GM18873 (cell line): ENCODE results near the gene SNU13.
"Not testable (repeated sequence)": the region's sequence is repeated elsewhere in the genome, so short reads cannot be mapped to it uniquely, and the experiment has no call there.

Experiments used
- ATAC-seq: cut with Tn5 transposase; IDR thresholded peaks from one replicate; pipeline ENCODE4 v1.9.1; 2021; ENCODE audit warnings: mild to moderate bottlenecking, moderate library complexity, moderate number of reproducible peaks; ENCODE audit not compliant: unreplicated experiment, low FRiP score

The SNU13 gene

DNA sequence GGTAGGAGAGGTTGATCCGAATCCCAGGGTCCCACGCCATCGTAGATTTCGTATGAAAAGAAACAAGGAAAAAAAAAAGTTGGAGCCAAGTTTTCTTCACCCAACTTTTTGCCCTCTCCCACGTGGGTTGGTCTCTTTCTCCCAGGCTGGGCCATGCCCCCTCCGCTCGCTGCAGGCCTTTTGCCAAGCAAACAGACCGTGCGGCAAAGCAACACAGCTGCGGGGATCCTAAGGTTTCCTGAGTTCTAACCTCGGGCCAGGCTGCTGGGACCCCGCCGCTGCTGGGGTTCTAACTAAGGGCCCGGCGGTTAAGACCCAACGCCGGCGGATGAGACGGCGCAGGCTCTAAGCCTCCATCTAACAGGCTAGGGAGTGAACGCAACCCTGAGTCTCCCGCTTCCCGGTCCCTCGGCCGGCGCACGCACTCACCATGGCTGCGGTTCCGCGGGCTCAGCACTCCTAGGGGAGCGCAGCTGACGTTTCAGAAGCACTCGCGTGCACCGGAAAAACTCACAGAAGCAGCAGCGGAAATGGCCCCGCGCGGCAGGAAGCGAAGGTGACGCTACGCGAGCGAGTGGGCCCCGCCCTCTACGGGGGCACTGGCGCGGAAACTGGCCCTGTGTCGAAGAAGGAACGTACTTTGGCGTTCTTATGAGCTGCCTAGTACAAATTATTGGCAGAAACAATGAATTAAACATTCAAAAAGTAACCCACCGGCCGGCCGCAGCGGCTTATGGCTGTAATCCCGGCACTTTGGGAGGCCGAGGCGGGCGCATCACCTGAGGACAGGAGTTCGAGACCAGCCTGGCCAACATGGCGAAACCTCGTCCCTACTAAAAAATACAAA lies at the start of gene SNU13:
Gene SNU13 (minus strand): TSS at position 503 of the 847 bp plus-strand sequence. CDS start 71 bp downstream, at position 432.
- ATAC-seq, result peak; percentile 75

- not testable (repeated sequence) for ATAC-seq
These were observed 44.6 kb upstream of the SNU13 start for GRCh38 chr22:41733241-41733640.

DNA sequence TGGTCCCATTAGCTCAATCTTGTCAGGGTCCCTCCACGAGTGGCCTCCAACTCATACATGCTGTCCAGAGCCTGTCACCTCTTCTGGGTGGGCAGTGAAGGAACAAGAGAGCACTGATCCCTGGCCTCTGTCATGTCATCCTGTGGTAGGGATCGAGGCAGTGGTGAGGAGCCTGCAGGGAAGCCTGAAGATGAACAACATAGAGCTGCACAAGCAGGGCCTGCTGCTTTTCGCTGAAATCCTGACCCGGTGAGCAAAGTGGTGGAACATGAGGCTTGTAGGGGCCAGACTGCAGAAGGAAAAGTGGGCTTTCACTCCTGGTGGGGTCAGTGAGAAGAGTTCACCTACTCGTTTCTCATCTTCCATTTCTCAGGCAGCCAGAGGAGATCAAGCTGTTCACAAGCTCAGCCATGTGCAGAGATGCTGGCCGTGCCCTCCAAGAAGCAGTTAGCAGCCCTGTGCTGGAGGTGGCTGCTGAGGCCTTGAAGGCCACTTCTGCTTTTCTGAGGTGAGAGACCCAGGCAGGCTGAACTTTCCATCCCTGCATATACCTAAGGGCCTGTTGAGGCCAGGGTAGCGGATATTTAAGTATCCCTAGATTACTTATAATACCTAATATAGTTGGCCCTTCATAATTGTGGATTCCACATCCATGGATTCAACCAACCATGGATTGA lies 43.6 kb upstream of the SNU13 start:
- no peak for ATAC-seq

- ATAC-seq, result no peak
These were observed 42.9 kb upstream of the SNU13 start for GRCh38 chr22:41731609-41732008.

DNA sequence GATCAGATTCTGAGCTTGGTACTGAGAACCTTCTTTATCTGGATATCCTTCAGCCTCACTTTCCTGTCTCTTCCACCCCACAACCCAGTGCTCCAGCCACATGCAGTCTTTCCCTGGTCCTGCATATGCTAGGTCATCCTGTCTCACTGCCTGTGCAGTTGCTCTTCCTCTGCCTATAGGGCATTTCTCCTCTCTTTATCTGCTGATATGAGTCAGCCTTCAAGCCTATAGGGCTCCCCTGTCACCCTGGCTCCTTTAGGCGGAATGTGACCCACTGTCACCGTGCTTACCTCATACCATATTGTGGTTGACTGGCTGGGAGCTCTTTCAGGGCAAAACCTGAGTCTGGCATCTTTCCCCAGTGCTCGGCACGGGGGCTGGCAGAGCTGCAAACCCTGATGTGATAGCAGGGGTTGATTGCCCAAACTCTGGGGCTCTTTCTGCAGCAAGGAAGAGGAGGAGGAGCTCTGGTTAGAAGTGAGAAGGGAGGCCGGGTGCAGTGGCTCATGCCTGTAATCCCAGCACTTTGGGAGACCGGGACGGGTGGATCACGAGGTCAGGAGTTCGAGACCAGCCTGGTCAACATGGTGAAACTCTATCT lies 36.9 kb upstream of the SNU13 start:
- ATAC-seq, result no peak

- no peak for ATAC-seq
These were observed 33.8 kb upstream of the SNU13 start for GRCh38 chr22:41722496-41722895.

GRCh38 chr22:41713004-41713403 lies 24.3 kb upstream of the SNU13 start:
- ATAC-seq, result no peak

- no peak for ATAC-seq
These were observed 20.7 kb upstream of the SNU13 start for GRCh38 chr22:41709341-41709740.

GRCh38 chr22:41702763-41703162 lies 14.1 kb upstream of the SNU13 start:
- ATAC-seq, result no peak

GRCh38 chr22:41700108-41700364 lies 11.4 kb upstream of the SNU13 start:
- no peak for ATAC-seq

DNA sequence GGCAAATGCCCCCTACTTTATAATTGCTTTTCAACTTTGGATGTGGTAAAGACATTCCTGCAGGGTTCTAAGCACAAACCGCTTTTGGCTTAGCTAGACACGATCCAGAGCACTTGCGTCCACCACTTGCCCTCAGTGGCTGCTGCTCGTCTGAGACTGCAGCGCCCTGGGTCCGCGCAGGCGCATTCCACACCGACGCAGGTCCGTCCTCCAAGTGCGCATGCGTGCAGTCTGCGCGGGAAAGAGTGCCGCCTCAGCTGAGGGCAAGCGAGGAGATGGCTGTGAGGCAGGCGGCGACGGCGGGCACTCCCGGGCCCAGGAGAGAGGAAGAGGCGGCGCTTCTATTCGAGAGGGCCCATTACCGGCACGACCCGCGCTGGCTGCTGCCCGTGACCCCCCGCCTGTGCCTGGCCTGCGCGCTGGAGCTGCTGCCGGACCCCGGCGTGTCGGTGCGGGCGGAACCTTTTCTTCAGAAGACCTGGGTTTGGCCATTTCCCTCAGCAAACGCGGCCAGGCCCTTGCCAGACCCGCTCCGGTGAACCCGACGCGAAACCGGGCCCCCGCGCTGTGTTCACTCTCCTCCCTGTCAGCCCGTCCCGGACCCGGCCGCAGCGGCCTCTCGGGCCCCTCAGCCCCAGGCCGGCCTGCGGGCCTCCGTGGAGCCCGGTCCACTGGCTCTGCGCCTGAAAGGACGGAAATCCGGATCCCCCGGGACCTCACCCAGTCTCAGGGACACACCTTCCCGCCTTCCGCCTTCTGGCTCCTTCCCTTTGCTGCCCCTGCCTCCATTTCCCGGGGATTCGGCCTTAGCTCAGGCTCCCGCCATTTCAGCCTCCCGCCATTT lies 10.8 kb upstream of the SNU13 start, which contains the start of gene MEI1:
Gene MEI1 (plus strand): TSS at position 240 of the 844 bp plus-strand sequence. CDS start 36 bp downstream, at position 276.
- no peak for ATAC-seq

DNA sequence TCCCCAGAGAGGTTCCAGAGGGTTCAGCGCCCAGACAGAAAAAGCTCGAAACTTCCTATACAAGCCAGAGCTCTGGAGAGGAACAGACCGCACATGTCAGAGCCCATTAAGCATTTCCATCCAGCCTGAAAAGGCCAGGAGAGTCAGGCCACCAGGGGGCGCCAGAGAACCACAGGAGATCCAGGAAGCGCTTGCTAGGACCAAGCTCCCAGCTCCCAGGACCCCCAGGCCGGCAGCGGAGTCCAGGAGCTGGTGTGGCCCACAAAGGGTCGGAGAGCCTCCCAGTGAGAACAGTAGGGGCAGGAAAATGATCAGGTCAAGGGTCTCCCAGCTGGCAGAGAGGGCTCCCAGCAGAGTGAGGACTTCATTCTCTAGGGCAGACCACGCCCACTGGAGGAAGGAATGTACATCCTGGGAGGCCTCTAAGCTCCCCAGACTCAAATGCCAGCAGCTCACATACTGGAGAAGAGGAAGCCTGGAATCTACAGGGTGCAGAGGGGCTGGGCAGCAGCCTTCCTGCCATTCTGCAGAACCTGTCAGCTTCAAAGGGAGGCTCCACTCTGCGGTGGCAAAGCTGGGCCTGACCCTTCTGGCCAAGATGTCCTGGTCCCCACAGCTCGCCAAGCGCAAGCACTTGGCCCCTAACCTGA lies 8.6 kb upstream of the SNU13 start:
- ATAC-seq, result no peak

- no peak for ATAC-seq
These were observed 8.0 kb upstream of the SNU13 start for GRCh38 chr22:41696703-41697102.

DNA sequence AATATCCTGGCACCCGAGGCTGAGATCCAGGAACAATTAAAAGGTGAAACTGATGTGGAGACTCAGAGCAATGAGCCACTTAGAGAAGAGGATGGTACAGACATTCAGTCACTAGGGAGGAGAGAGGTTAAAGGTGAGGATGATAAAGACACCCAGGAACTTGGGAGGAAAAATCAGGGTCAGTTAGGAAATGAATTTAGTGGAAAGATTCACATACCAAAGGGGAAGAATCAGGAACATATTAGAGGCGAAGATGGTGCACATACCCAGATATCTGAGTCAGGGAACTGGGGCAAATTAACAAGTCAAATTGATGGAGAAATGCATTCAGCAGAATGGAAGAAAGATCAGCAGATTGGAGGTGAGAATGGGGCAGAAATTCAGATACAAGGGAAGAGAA lies 6.5 kb upstream of the SNU13 start:
- no peak for ATAC-seq

GRCh38 chr22:41690476-41690875 lies 1.8 kb upstream of the SNU13 start:
- ATAC-seq, result no peak

DNA sequence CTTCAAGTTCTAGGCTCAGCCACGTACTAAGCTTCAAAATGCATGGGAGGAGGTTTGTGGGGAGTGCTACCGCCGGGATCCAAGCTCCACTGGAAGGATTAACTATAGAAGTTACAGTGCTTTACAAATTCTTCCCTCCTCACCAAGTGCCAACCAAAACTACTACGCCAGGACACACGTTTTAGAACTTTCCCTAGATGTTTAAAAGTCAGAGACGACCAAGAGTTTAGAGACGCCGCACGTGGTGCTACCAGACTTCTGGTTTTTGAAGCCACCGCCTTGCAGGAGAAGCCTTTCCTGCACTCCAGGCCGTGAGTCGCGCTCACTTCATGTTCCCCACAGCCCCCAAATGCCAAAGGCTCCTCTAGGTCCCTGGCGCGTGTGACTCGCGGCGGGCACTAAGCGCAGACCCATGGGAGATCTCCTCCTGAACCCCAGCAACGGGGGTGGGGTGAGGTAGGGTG lies 734 bp downstream of the SNU13 start:
- ATAC-seq, result no peak

DNA sequence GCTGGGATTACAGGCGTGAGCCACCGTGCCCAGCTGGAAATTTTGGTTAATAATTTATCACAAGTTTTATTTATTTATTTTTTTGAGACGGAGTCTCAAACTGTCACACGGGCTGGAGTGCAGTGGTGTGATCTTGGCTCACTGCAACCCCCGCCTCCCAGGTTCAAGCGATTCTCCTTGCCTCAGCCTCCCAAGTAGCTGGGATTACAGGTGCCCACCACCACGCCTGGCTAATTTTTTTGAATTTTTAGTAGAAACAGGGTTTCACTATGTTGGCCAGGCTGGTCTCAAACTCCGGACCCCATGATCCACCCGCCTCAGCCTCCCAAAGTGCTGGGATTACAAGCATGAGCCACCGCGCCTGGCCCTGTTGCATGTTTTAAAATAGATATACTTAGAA lies 1.8 kb downstream of the SNU13 start:
- ATAC-seq, result not testable (repeated sequence)

GRCh38 chr22:41684194-41684593 lies 4.5 kb downstream of the SNU13 start:
- ATAC-seq, result no peak

- no peak for ATAC-seq
These were observed 5.1 kb downstream of the SNU13 start for GRCh38 chr22:41683616-41684015.

DNA sequence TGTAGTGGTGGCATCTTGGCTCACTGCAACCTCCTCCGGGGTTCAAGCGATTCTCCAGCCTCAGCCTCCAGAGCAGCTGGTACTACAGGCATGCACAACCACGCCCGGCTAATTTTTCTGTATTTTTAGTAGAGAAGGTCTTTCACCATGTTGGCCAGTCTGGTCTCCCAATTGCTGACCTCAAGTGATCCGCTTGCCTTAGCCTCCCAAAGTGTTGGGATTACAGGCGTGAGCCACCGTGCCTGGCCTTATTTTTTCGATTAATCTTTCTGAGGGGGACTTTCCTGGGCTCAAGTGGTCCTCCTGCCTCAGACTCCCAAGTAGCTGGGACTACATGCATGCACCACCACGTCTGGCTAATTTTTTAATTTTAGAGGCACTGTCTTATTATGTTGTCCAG lies 5.6 kb downstream of the SNU13 start:
- ATAC-seq, result no peak
